Measurements from ENCODE around the gene STAMBP. TPM values are rescaled to one million over a fixed set of nuclear protein-coding genes. Genes with fewer than 3 reads are reported as not detected.

STAMBP gene
- total RNA-seq, 2 experiments from 2014 or later = 79.9 to 85.3 TPM

DNA sequence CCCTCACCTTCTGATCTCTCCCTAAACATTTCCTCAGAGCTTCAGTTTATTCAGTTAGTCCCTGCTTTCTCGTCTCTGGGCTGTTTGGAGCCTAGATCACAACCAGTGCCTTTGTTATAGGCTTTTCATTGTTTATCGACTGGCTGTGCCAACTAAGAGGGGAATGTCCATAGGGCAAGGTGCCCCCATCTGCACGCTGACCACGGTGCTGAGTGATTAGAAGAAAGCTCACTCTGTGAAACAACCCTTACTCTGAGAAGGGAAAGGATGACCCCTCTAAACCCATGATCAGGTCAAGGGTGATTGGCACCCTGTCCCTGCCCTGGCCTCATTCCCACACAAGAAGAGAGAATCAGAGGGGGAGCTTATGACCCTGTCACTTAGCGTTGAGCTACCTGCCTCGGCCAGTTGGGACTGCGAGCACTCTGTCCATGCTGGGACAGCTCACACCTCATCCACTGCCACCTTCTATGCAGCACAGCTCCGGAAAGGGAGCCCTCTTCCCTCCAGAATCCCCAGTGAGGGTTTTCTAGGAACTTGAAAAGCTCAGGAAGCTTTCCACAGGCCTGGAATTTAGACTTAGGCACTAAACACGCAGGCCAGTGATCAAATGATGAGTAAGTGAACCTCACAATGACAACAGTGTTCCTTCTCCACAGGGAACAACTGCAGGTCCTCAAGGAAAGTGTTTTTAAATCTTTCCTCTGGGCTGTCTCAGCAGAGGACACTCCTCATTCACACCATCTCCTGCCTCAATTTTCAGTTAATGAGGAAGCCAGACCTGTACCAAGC, 61.7 kb downstream of the STAMBP start:
- Mint-ChIP-seq H3K27me3 (no peaks in the 10 kb centered on the region), H3K4me3 (no peak overlapping the region), H3K9me3 (no peaks in the 10 kb centered on the region), H3K36me3 (no peaks in the 10 kb centered on the region), H3K27ac (no peak overlapping the region), H3K4me1 (ENCODE audit: low read depth) (peaks cover 30% of the 10 kb centered on the region)
- intact Hi-C loops (cut with micrococcal nuclease) = no loop called here
- ChIA-PET POLR2A (no interaction called here), CTCF (no interaction called here)
- DNase-seq = no peak

DNA sequence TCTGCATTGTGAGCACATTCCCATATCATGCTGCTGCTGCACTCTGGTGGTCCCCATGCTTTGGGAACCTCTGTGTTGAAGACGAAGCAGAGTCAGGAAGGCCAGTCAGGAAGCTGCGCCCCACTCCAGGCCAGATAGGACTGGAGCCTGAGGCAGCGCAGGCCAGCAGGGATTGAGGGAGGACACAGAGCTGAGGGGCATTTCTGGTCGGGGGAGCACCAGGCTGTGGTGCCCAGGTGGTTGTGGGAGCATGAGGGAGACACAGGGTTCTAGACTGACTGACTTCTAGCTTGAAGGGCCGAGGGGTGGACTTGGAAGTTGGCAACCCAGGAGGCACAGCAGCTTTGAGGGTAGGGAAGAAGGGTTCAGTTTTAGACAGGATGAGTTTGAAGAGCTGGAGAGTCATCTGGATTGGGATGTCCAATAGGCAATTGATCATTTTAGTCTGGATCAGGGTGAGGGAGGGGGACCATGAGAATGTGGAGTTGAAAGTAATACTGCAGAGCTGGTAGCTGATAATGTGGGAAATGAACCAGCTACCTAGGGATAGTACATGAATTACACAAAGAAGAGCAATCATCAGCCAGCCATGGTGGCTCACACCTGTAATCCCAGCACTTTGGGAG, 62.6 kb downstream of the STAMBP start:
- ChIA-PET CTCF (no interaction called here), POLR2A (no interaction called here)
- intact Hi-C loops (cut with micrococcal nuclease) = no loop called here
- no peak overlapping the region for H3K27ac Mint-ChIP-seq
- H3K4me3 Mint-ChIP-seq = no peak overlapping the region
- H3K4me1 Mint-ChIP-seq (ENCODE audit: low read depth) = peaks cover 30% of the 10 kb centered on the region
- no peaks in the 10 kb centered on the region for H3K27me3 Mint-ChIP-seq
- no peaks in the 10 kb centered on the region for H3K36me3 Mint-ChIP-seq
- no peak for DNase-seq
- no peaks in the 10 kb centered on the region for H3K9me3 Mint-ChIP-seq

GRCh38 chr2:73892631-73893329, 64.0 kb downstream of the STAMBP start, which contains the start of gene ACTG2:
TSS of gene ACTG2 (plus strand) at chr2:73893008. CDS start at chr2:73901312, 8,304 bp downstream.
- intact Hi-C loops (cut with micrococcal nuclease) = no loop called here
- Mint-ChIP-seq H3K27ac (no peak within 1 kb of the TSS), H3K4me3 (no peak within 1 kb of the TSS), H3K4me1 (ENCODE audit: low read depth) (peaks cover 27% of the 10 kb centered on the region), H3K36me3 (no peaks in the 10 kb centered on the region), H3K9me3 (no peaks in the 10 kb centered on the region), H3K27me3 (no peaks in the 10 kb centered on the region)
- ChIA-PET CTCF (no interaction called here), POLR2A (no interaction called here)
- no peak for DNase-seq

DNA sequence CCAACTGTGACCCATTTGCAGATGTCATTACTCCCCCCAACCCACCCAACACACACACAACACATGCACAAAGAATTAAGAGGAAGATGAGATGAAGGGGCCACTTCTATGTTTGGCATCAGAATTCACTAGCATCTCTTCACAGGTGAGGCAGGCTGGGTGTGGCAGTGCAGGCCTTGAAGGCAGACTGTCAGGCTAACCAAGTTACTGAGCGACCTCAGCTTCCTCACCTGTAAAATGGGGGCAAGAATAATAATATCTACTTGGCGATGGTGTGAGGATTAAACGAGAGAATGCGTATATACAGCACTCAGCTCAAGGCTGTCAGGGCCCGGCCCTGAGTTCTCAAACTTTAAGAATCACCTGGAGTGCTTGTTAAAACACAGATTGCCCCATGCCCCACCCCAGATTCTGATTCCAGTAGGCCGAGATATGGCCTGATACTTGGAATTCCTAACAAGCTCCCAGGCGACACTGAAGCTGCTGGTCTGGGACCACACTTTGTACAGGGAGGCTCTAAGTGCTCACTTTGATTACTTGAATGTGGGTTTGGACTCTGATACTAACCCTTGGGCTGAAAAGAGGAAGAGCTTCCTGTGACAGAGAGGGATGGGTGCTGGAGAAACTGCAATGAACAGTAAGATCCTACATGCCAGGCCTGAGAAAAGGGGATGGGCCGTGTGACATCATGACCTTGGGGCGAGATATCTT, 65.2 kb downstream of the STAMBP start:
- DNase-seq = no peak
- no peaks in the 10 kb centered on the region for H3K27me3 Mint-ChIP-seq
- intact Hi-C loops (cut with micrococcal nuclease) = no loop called here
- no peak overlapping the region for H3K27ac Mint-ChIP-seq
- no peak overlapping the region for H3K4me3 Mint-ChIP-seq
- H3K9me3 Mint-ChIP-seq = no peaks in the 10 kb centered on the region
- no peaks in the 10 kb centered on the region for H3K36me3 Mint-ChIP-seq
- POLR2A ChIA-PET = no interaction called here
- H3K4me1 Mint-ChIP-seq (ENCODE audit: low read depth) = peaks cover 23% of the 10 kb centered on the region
- CTCF ChIA-PET = interaction anchor here (1.1 kb wide), 1 partner anchor 70 kb away, joined by 3 read pairs; no protein-coding TSS in a partner anchor

GRCh38 chr2:73894475-73894850, 65.7 kb downstream of the STAMBP start:
- Mint-ChIP-seq H3K36me3 (no peaks in the 10 kb centered on the region), H3K4me1 (ENCODE audit: low read depth) (peaks cover 23% of the 10 kb centered on the region), H3K9me3 (no peaks in the 10 kb centered on the region), H3K4me3 (no peak overlapping the region), H3K27ac (no peak overlapping the region), H3K27me3 (no peaks in the 10 kb centered on the region)
- CTCF ChIA-PET = interaction anchor here (1.1 kb wide), 1 partner anchor 70 kb away, joined by 3 read pairs; no protein-coding TSS in a partner anchor
- POLR2A ChIA-PET = no interaction called here
- intact Hi-C loops (cut with micrococcal nuclease) = no loop called here
- no peak for DNase-seq

DNA sequence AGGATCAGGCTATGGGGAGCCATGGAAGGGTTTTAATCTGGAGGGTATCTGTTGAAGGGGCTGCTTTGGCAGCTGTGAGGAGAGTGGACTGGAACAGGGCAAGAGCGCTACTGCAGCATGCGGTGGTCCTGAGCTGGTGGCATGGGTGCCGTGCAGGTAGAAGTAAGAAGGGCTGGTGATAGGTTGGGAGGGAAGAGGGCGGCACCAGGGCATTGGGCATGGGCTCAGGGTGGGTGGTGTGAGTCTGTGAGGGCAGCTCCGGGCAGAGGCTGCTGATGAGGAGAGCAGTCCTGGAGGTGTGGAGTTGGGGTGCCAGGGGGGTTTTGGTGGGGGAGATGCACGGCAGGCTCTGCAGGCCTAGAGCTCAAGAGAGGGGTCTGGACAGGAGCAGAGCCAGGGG, 66.1 kb downstream of the STAMBP start:
- Mint-ChIP-seq H3K4me3 (no peak overlapping the region), H3K27me3 (no peaks in the 10 kb centered on the region), H3K4me1 (ENCODE audit: low read depth) (peaks cover 23% of the 10 kb centered on the region), H3K36me3 (no peaks in the 10 kb centered on the region), H3K27ac (no peak overlapping the region), H3K9me3 (no peaks in the 10 kb centered on the region)
- CTCF ChIA-PET = interaction anchor here (1.1 kb wide), 1 partner anchor 71 kb away, joined by 3 read pairs; no protein-coding TSS in a partner anchor
- POLR2A ChIA-PET = no interaction called here
- intact Hi-C loops (cut with micrococcal nuclease) = loop anchor here (1.0 to 5.0 kb wide), 2 partner anchors 9 to 42 kb away; no protein-coding TSS in a partner anchor
- no peak for DNase-seq

DNA sequence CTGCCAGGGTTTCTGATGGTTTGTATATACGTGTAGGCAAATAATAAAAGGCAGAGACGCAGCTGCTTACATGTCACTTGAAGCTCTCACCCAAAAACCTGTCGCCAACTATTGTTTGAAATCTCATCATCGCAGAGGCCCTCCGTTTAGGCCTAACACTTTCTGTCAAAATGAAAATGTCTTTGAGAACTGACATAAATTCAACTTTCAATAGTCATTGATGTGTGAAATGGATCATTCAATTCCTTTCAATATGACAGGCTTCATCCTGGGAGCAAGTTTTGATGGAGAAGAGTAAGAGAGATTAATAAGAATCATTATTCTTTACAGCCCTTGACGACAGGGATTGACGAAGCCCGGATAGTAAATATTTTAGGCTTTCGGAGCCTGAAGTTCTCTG, 66.7 kb downstream of the STAMBP start:
- Mint-ChIP-seq H3K27ac (no peak overlapping the region), H3K4me1 (ENCODE audit: low read depth) (peaks cover 23% of the 10 kb centered on the region), H3K27me3 (no peaks in the 10 kb centered on the region), H3K4me3 (no peak overlapping the region), H3K9me3 (no peaks in the 10 kb centered on the region), H3K36me3 (no peaks in the 10 kb centered on the region)
- intact Hi-C loops (cut with micrococcal nuclease) = loop anchor here (1.0 to 5.0 kb wide), 2 partner anchors 9 to 42 kb away; no protein-coding TSS in a partner anchor
- ChIA-PET POLR2A (no interaction called here), CTCF (interaction anchor here (1.8 kb wide), 1 partner anchor 12 kb away, joined by 5 read pairs; no protein-coding TSS in a partner anchor)
- DNase-seq = no peak

- ChIA-PET CTCF (interaction anchor here (1.1 to 1.8 kb wide), 3 partner anchors 11 to 70 kb away, joined by 3 to 5 read pairs (median 4); no protein-coding TSS in a partner anchor), POLR2A (interaction anchor here (1.0 kb wide), 2 partner anchors 9 to 37 kb away, joined by 3 read pairs; no protein-coding TSS in a partner anchor)
- peaks cover 23% of the 10 kb centered on the region for H3K4me1 Mint-ChIP-seq (ENCODE audit: low read depth)
- intact Hi-C loops (cut with micrococcal nuclease) = loop anchor here (2.0 to 5.0 kb wide), 2 partner anchors 41 to 68 kb away; partner anchors contain the start of gene STAMBP
- H3K4me3 Mint-ChIP-seq = no peak overlapping the region
- no peaks in the 10 kb centered on the region for H3K9me3 Mint-ChIP-seq
- peak; percentile 62 for DNase-seq
- H3K27me3 Mint-ChIP-seq = no peaks in the 10 kb centered on the region
- H3K27ac Mint-ChIP-seq = peak overlapping the region; percentile 73
- H3K36me3 Mint-ChIP-seq = no peaks in the 10 kb centered on the region
Observed at GRCh38 chr2:73896362-73897239, 67.8 kb downstream of the STAMBP start.

- Mint-ChIP-seq H3K36me3 (no peaks in the 10 kb centered on the region), H3K4me1 (ENCODE audit: low read depth) (peaks cover 23% of the 10 kb centered on the region), H3K9me3 (no peaks in the 10 kb centered on the region), H3K27ac (no peak overlapping the region), H3K4me3 (no peak overlapping the region), H3K27me3 (no peaks in the 10 kb centered on the region)
- intact Hi-C loops (cut with micrococcal nuclease) = loop anchor here (2.0 to 5.0 kb wide), 2 partner anchors 40 to 68 kb away; partner anchors contain the start of gene STAMBP
- ChIA-PET POLR2A (interaction anchor here (1.0 kb wide), 1 partner anchor 10 kb away, joined by 3 read pairs; no protein-coding TSS in a partner anchor), CTCF (interaction anchor here (1.1 to 1.8 kb wide), 3 partner anchors 10 to 70 kb away, joined by 3 to 5 read pairs (median 4); no protein-coding TSS in a partner anchor)
- no peak for DNase-seq
Observed at GRCh38 chr2:73897240-73897583, 68.5 kb downstream of the STAMBP start.

DNA sequence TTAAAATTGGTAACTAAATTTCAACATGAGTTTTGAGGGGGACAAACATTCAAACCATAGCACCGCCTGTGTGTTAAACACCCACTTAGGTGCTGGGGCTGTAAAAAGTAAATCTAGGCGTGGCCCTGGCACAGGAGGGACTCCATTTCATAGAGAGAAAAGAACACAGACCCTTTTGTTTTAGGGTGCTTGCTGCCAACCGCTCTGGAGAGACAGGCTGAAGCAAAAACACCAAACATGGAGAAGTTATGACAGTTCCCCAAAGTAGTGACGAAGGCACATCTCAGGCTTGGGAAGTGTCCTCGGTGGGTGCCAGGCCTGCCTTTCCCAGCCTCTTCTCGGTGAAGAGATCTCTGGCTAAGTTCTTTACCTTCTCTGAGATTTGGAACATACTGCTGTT, 69.2 kb downstream of the STAMBP start:
- intact Hi-C loops (cut with micrococcal nuclease) = loop anchor here (2.0 to 5.0 kb wide), 2 partner anchors 39 to 69 kb away; partner anchors contain the start of gene STAMBP
- no peak overlapping the region for H3K27ac Mint-ChIP-seq
- no peaks in the 10 kb centered on the region for H3K36me3 Mint-ChIP-seq
- no peak for DNase-seq
- POLR2A ChIA-PET = no interaction called here
- peaks cover 23% of the 10 kb centered on the region for H3K4me1 Mint-ChIP-seq (ENCODE audit: low read depth)
- H3K4me3 Mint-ChIP-seq = no peak overlapping the region
- CTCF ChIA-PET = no interaction called here
- H3K9me3 Mint-ChIP-seq = no peaks in the 10 kb centered on the region
- H3K27me3 Mint-ChIP-seq = no peaks in the 10 kb centered on the region

Measured in activated CD4-positive, alpha-beta memory T cell treated with anti-CD3 and anti-CD28 coated beads for 36 hours (primary cell).